GM23338 (cell line): ENCODE data around the gene OPRPN. TPM values are rescaled to one million over a fixed set of nuclear protein-coding genes. Genes with fewer than 3 reads are reported as not detected.

Experiments
- ATAC-seq: fragments of 200-7000 bp; cut with Tn5 transposase; 3 replicates; pipeline ENCODE4 v1.9.1; 2020
- DNase-seq: peaks from one replicate; pipeline ENCODE4 v3.0.0-alpha.2; 2015; ENCODE audit warnings: low spot score
- H2AFZ ChIP-seq: fragments of 200-600 bp; sonication (generic); 2 replicates; pipeline ENCODE4 v1.8.0; 2016; ENCODE audit warnings: antibody characterized with exemption, mild to moderate bottlenecking, moderate library complexity
- H3F3A ChIP-seq: fragments of 200-600 bp; sonication (generic); replicated peaks from 2 replicates; pipeline ENCODE4 v1.8.0; 2017; ENCODE audit warnings: antibody characterized with exemption, mixed run types, low read depth
- H3K27ac ChIP-seq: fragments of 200-600 bp; sonication (generic); 2 replicates; pipeline ENCODE4 v1.6.1; 2016; ENCODE audit warnings: low read depth
- H3K27me3 ChIP-seq: fragments of 200-600 bp; sonication (generic); 2 replicates; pipeline ENCODE4 v1.8.0; 2016; ENCODE audit warnings: mild to moderate bottlenecking, mixed run types, moderate library complexity; ENCODE audit not compliant: insufficient read depth
- H3K36me3 ChIP-seq: fragments of 200-600 bp; sonication (generic); 2 replicates; pipeline ENCODE4 v1.8.0; 2016; ENCODE audit warnings: mild to moderate bottlenecking; ENCODE audit not compliant: insufficient read depth
- H3K4me1 ChIP-seq: fragments of 200-600 bp; sonication (generic); 2 replicates; pipeline ENCODE4 v1.8.0; 2016; ENCODE audit warnings: mild to moderate bottlenecking, moderate library complexity; ENCODE audit not compliant: insufficient read depth
- H3K4me2 ChIP-seq: fragments of 200-600 bp; sonication (generic); 2 replicates; pipeline ENCODE4 v1.7.1; 2017; ENCODE audit warnings: mixed run types
- H3K4me3 ChIP-seq: fragments of 200-600 bp; sonication (generic); 2 replicates; pipeline ENCODE4 v1.6.1; 2016; ENCODE audit warnings: mixed run types
- H3K79me2 ChIP-seq: fragments of 200-600 bp; sonication (generic); replicated peaks from 2 replicates; pipeline ENCODE4 v1.8.0; 2017; ENCODE audit warnings: mild to moderate bottlenecking; ENCODE audit not compliant: insufficient read depth
- H3K9me2 ChIP-seq: fragments of 200-600 bp; sonication (generic); 2 replicates; pipeline ENCODE4 v1.8.0; 2017; ENCODE audit not compliant: insufficient read depth
- H4K20me1 ChIP-seq: fragments of 200-600 bp; sonication (generic); replicated peaks from 2 replicates; pipeline ENCODE4 v1.8.0; 2017; ENCODE audit warnings: mild to moderate bottlenecking; ENCODE audit not compliant: insufficient read depth
- H3K27ac Mint-ChIP-seq: 2 replicates; pipeline ENCODE4 v1.8.0; 2020; ENCODE audit warnings: inconsistent platforms, mild to moderate bottlenecking, moderate library complexity, mixed read lengths
- H3K27me3 Mint-ChIP-seq: 3 replicates; pipeline ENCODE4 v1.8.0; 2022; ENCODE audit warnings: low read depth, mild to moderate bottlenecking, moderate library complexity, mixed read lengths, inconsistent platforms; ENCODE audit not compliant: insufficient read depth, poor library complexity
- H3K36me3 Mint-ChIP-seq: 3 replicates; pipeline ENCODE4 v1.8.0; 2021; ENCODE audit warnings: low read depth, mild to moderate bottlenecking, inconsistent platforms, moderate library complexity, mixed read lengths
- H3K4me1 Mint-ChIP-seq: 3 replicates; pipeline ENCODE4 v1.8.0; 2020; ENCODE audit warnings: mild to moderate bottlenecking, inconsistent platforms, mixed read lengths
- H3K4me3 Mint-ChIP-seq: 3 replicates; pipeline ENCODE4 v1.8.0; 2021; ENCODE audit warnings: moderate library complexity, mild to moderate bottlenecking, inconsistent platforms, mixed read lengths
- H3K9me3 Mint-ChIP-seq: 3 replicates; pipeline ENCODE4 v1.8.0; 2020; ENCODE audit warnings: moderate library complexity, mild to moderate bottlenecking, inconsistent platforms, mixed read lengths
- CREB1 ChIP-seq: fragments of 250-450 bp; sonication (Bioruptor Pico); IDR thresholded peaks from 2 replicates; pipeline ENCODE4 v1.5.0; 2020; ENCODE audit warnings: low read depth, mild to moderate bottlenecking, moderate library complexity
- CTCF ChIP-seq, 2 experiments: fragments of 200-600 bp in 1 of 2; sonication (generic) in 1 of 2; conservative IDR thresholded peaks; 2 replicates each; pipeline versions ENCODE4 v1.5.1 to v1.6.1; 2016 to 2017; ENCODE audit warnings: antibody characterized with exemption in 2 of 2, low read depth in 2 of 2, mild to moderate bottlenecking in 2 of 2, moderate library complexity in 1 of 2
- ETS1 ChIP-seq: IDR thresholded peaks from 2 replicates; pipeline ENCODE4 v1.6.1; 2016; ENCODE audit warnings: antibody characterized with exemption
- EZH2 ChIP-seq: fragments of 200-600 bp; sonication (generic); IDR thresholded peaks from one replicate; pipeline ENCODE4 v1.8.0; 2017; ENCODE audit warnings: antibody characterized with exemption, mild to moderate bottlenecking, low read depth; ENCODE audit not compliant: unreplicated experiment
- EZH2phosphoT487 ChIP-seq: fragments of 200-600 bp; sonication (generic); IDR thresholded peaks from one replicate; pipeline ENCODE4 v1.8.1; 2018; ENCODE audit warnings: antibody characterized with exemption; ENCODE audit not compliant: unreplicated experiment
- JUNB ChIP-seq: IDR thresholded peaks from one replicate; pipeline ENCODE4 v1.6.1; 2016; ENCODE audit warnings: antibody characterized with exemption; ENCODE audit not compliant: unreplicated experiment
- NANOG ChIP-seq: IDR thresholded peaks from 2 replicates; pipeline ENCODE4 v1.6.1; 2016; ENCODE audit warnings: antibody characterized with exemption, borderline replicate concordance
- POLR2AphosphoS5 ChIP-seq: IDR thresholded peaks from 2 replicates; pipeline ENCODE4 v1.6.1; 2016; ENCODE audit warnings: antibody characterized with exemption, low read depth
- STAT1 ChIP-seq: IDR thresholded peaks from one replicate; pipeline ENCODE4 v1.6.1; 2016; ENCODE audit warnings: antibody characterized with exemption; ENCODE audit not compliant: unreplicated experiment
- ZNF114 ChIP-seq: fragments of 250-450 bp; sonication (Bioruptor Pico); IDR thresholded peaks from 2 replicates; pipeline ENCODE4 v1.5.0; 2020; ENCODE audit warnings: mild to moderate bottlenecking, moderate library complexity
- ZNF331 ChIP-seq: fragments of 250-450 bp; sonication (Bioruptor Pico); IDR thresholded peaks from 2 replicates; pipeline ENCODE4 v1.5.0; 2020; ENCODE audit warnings: low read depth, mild to moderate bottlenecking, moderate library complexity
- polyA plus RNA-seq: library from polyadenylated mRNA; unstranded; fragments of >200 nt; fragmentation: Nextera tagmentation; extraction: Ambion mirVana; gene quantifications from 2 replicates; pipeline ENCODE4 v1.2.1, GENCODE V29; 2016
- total RNA-seq: library from RNA; depleted of rRNA; stranded (reverse); fragments of >200 nt; shearing (Covaris generic); gene quantifications from 2 replicates; pipeline ENCODE4 v1.2.3, GENCODE V29; 2014

The OPRPN gene
- total and polyA plus RNA-seq, 2 experiments from 2014 or later = not detected

DNA sequence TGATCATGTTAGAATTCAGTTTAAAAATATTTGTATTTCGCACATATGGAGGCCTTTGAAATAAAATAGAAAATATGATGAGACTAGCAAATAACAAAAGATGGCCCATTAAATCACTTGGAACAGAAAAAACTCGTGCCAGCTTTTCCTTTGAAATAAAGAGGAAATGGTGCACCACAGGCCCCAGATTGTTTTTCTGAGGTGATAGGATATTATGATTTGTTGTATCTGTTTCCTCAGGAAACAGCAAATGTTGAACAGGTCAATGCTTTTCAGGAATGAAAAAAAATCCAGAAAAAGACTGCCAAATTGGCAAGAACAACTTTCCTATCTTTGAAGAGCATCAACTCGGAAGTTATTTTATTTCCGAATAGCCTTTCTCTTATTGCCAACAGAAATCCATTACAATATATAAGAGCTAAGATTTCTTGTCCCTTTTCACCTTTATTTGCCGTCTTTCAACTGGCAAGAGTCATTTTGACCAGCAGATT lies 15.0 kb upstream of the OPRPN start, which contains the start of gene SMR3B:
SMR3B (plus strand) TSS at position 441 of the 491 bp plus-strand sequence. CDS start 1,380 bp downstream, outside the sequence.
- Histone ChIP-seq H3K27me3 (no peaks in the 10 kb centered on the region), H4K20me1 (no peaks in the 10 kb centered on the region), H3K36me3 (no peaks in the 10 kb centered on the region), H3K9me2 (no peaks in the 10 kb centered on the region; the same call in 1 of the 2 replicates), H3K4me1 (no peaks in the 10 kb centered on the region), H3K27ac (no peak within 1 kb of the TSS), H3K4me2 (no peak within 1 kb of the TSS), H2AFZ (no peak within 1 kb of the TSS), H3K4me3 (no peak within 1 kb of the TSS), H3F3A (no peaks in the 10 kb centered on the region), H3K79me2 (no peaks in the 10 kb centered on the region)
- Mint-ChIP-seq H3K27ac (no peak within 1 kb of the TSS), H3K9me3 (no peaks in the 10 kb centered on the region), H3K4me3 (no peak within 1 kb of the TSS), H3K36me3 (no peaks in the 10 kb centered on the region), H3K27me3 (no peaks in the 10 kb centered on the region), H3K4me1 (no peaks in the 10 kb centered on the region; the same call in 2 of the 3 replicates)
- ATAC-seq = no peak
- TF ChIP-seq CREB1 (CRISPR knock-in tag) (no peak), JUNB (no peak), ETS1 (no peak), NANOG (no peak), CTCF (conservative IDR thresholded peaks at IDR 0.05; ENCODE audit: low read depth in 2 of 2) (no peak), POLR2AphosphoS5 (no peak), ZNF114 (no peak), EZH2 (no peak), EZH2phosphoT487 (no peak)
- no peak for DNase-seq

GRCh38 chr4:70392057-70392776 lies 5.5 kb upstream of the OPRPN start:
- Mint-ChIP-seq H3K27ac (no peak overlapping the region), H3K36me3 (no peaks in the 10 kb centered on the region), H3K9me3 (no peaks in the 10 kb centered on the region), H3K4me1 (no peaks in the 10 kb centered on the region), H3K27me3 (no peaks in the 10 kb centered on the region), H3K4me3 (no peak overlapping the region)
- Histone ChIP-seq H2AFZ (no peak overlapping the region), H3K79me2 (no peaks in the 10 kb centered on the region), H3K27ac (no peak overlapping the region), H3K36me3 (no peaks in the 10 kb centered on the region), H4K20me1 (no peaks in the 10 kb centered on the region), H3K4me3 (no peak overlapping the region), H3K27me3 (no peaks in the 10 kb centered on the region), H3K4me1 (no peaks in the 10 kb centered on the region), H3K9me2 (no peaks in the 10 kb centered on the region; the same call in 1 of the 2 replicates), H3F3A (no peaks in the 10 kb centered on the region), H3K4me2 (no peak overlapping the region)
- DNase-seq = no peak
- no peak for ATAC-seq
- no peak for TF ChIP-seq NANOG
- TF ChIP-seq STAT1 = no peak
- no peak for TF ChIP-seq ZNF331 (CRISPR knock-in tag)
- TF ChIP-seq ZNF114 = no peak
- no peak for TF ChIP-seq CREB1 (CRISPR knock-in tag)
- no peak for TF ChIP-seq CTCF (conservative IDR thresholded peaks at IDR 0.05; ENCODE audit: low read depth in 2 of 2)
- TF ChIP-seq JUNB = no peak
- no peak for TF ChIP-seq EZH2phosphoT487
- no peak for TF ChIP-seq EZH2
- TF ChIP-seq POLR2AphosphoS5 = no peak
- TF ChIP-seq ETS1 = no peak
